DND-41 (cell line): Measurements from ENCODE around the gene BIN2.
"Not testable (repeated sequence)": the region's sequence is repeated elsewhere in the genome, so short reads cannot be mapped to it uniquely, and the experiment has no call there.

ENCODE experiments used
- ATAC-seq: fragments of 200-7000 bp; cut with Tn5 transposase; 3 replicates; pipeline ENCODE4 v1.9.1; 2021; ENCODE audit warnings: low read depth; ENCODE audit not compliant: insufficient read depth
- DNase-seq: peaks from one replicate; pipeline ENCODE4 v3.0.0-alpha.2; 2020
- H2AFZ ChIP-seq: 2 replicates; pipeline ENCODE4 v1.6.0; 2012; ENCODE audit warnings: low read depth, low read length
- H3K27ac ChIP-seq: 2 replicates; pipeline ENCODE4 v1.5.1; 2012; ENCODE audit warnings: low read length, inconsistent platforms
- H3K27me3 ChIP-seq: fragments of 200-600 bp; sonication (generic); 2 replicates; pipeline ENCODE4 v1.6.0; 2012; ENCODE audit warnings: low read length, mild to moderate bottlenecking, inconsistent platforms; ENCODE audit not compliant: insufficient read depth, poor library complexity
- H3K36me3 ChIP-seq: 2 replicates; pipeline ENCODE4 v1.5.1; 2012; ENCODE audit warnings: low read length, inconsistent platforms; ENCODE audit not compliant: insufficient read depth
- H3K4me1 ChIP-seq: 2 replicates; pipeline ENCODE4 v1.5.1; 2012; ENCODE audit warnings: mild to moderate bottlenecking, low read length; ENCODE audit not compliant: insufficient read depth
- H3K4me2 ChIP-seq: 2 replicates; pipeline ENCODE4 v1.6.0; 2012; ENCODE audit warnings: mild to moderate bottlenecking, moderate library complexity, low read length, inconsistent platforms; ENCODE audit not compliant: insufficient read depth
- H3K4me3 ChIP-seq, 2 experiments: fragments of 200-600 bp in 1 of 2; shearing (Covaris generic) in 1 of 2; 2 replicates each; pipeline ENCODE4 v1.5.1; 2012 to 2016; ENCODE audit warnings: inconsistent platforms in 2 of 2, low read length in 2 of 2, mild to moderate bottlenecking in 2 of 2, low read depth in 1 of 2, moderate library complexity in 1 of 2
- H3K79me2 ChIP-seq: 2 replicates; pipeline ENCODE4 v1.6.0; 2012; ENCODE audit warnings: low read length, inconsistent platforms; ENCODE audit not compliant: insufficient read depth
- H3K9ac ChIP-seq: 2 replicates; pipeline ENCODE4 v1.6.0; 2012; ENCODE audit warnings: low read depth, mild to moderate bottlenecking, inconsistent platforms, low read length, moderate library complexity
- H3K9me3 ChIP-seq: 2 replicates; pipeline ENCODE4 v1.5.1; 2012; ENCODE audit warnings: low read length, moderate library complexity, mild to moderate bottlenecking, inconsistent platforms; ENCODE audit not compliant: insufficient read depth, severe bottlenecking
- H4K20me1 ChIP-seq: 2 replicates; pipeline ENCODE4 v1.6.0; 2012; ENCODE audit warnings: low read length; ENCODE audit not compliant: insufficient read depth
- CTCF ChIP-seq: IDR thresholded peaks from 2 replicates; pipeline ENCODE4 v1.5.1; 2012; ENCODE audit warnings: borderline replicate concordance, low read length, moderate library complexity, mild to moderate bottlenecking; ENCODE audit not compliant: poor library complexity, severe bottlenecking; ENCODE audit errors: extremely low read depth
- EZH2 ChIP-seq: IDR thresholded peaks from 3 replicates; pipeline ENCODE4 v1.6.1; 2012; ENCODE audit warnings: borderline replicate concordance, low read depth, mild to moderate bottlenecking, moderate library complexity, low read length, inconsistent platforms; ENCODE audit not compliant: severe bottlenecking

The BIN2 gene

GRCh38 chr12:51263341-51263740 lies 60.6 kb downstream of the BIN2 start:
- Histone ChIP-seq H2AFZ (no peak overlapping the region), H3K79me2 (no peaks in the 10 kb centered on the region), H3K27me3 (no peaks in the 10 kb centered on the region), H3K4me2 (no peak overlapping the region), H3K9me3 (no peaks in the 10 kb centered on the region), H3K27ac (no peak overlapping the region), H3K4me1 (0 out of 2 replicates have a peak, but pooled peaks cover 6% of the 10 kb centered on the region), H3K4me3 (no peak overlapping the region), H4K20me1 (no peaks in the 10 kb centered on the region), H3K9ac (no peak overlapping the region), H3K36me3 (peaks cover 3% of the 10 kb centered on the region; the same call in 1 of the 2 replicates)
- no peak for DNase-seq
- ATAC-seq = no peak
- TF ChIP-seq CTCF (no peak), EZH2 (no peak)

DNA sequence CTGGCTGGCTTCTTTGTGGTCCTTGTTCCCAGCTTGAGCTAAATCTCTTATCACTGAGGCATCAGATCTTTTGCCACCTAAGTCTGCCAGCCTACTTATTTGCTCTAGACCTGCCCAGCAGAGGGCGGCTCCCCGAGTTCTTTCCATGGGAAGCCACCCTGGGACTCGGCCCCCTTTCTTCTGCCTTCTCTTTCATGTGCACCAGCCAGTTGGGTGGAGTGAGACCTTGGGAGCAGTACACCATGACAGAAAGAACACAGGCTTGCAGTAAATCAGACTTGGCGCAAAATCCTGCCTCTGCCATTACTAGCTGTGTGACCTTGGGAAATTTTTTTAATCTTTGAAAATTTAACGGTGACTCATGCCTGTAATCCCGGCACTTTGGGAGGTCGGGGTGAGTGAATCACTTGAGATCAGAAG lies 61.2 kb downstream of the BIN2 start:
- Histone ChIP-seq H3K27me3 (no peaks in the 10 kb centered on the region), H4K20me1 (no peaks in the 10 kb centered on the region), H3K4me2 (no peak overlapping the region), H3K9ac (no peak overlapping the region), H3K79me2 (no peaks in the 10 kb centered on the region), H3K27ac (no peak overlapping the region), H3K4me3 (no peak overlapping the region), H3K4me1 (0 out of 2 replicates have a peak, but pooled peaks cover 3% of the 10 kb centered on the region), H3K36me3 (peaks cover 3% of the 10 kb centered on the region; the same call in 1 of the 2 replicates), H3K9me3 (no peaks in the 10 kb centered on the region), H2AFZ (no peak overlapping the region)
- no peak for TF ChIP-seq EZH2
- TF ChIP-seq CTCF = peak; percentile 40
- ATAC-seq (peak; percentile 71), DNase-seq (peak; percentile 51)

DNA sequence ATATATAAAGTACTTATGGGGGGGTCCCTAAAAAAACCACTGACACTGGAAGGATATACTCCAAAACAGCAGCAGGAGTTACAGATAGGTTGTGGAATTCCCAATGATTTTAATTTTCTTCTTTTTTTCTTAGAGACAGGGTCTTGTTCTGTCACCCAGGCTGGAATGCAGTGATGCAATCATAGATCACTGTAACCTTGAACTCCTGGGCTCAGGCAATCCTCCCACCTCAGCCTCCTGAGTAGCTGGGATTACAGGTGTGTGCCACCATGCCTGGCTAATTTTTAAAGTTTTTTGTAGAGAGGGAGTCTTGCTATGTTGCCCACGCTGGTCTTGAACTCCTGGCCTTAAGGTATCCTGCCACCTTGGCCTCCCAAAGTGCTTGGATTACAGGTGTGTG lies 64.4 kb downstream of the BIN2 start:
- not testable (repeated sequence) for H2AFZ ChIP-seq, H3K4me3 ChIP-seq, H3K27me3 ChIP-seq, H3K4me2 ChIP-seq, H3K9me3 ChIP-seq, H4K20me1 ChIP-seq, H3K4me1 ChIP-seq, H3K79me2 ChIP-seq, H3K27ac ChIP-seq, DNase-seq, H3K9ac ChIP-seq, ATAC-seq, H3K36me3 ChIP-seq

GRCh38 chr12:51254536-51254935 lies 69.4 kb downstream of the BIN2 start:
- Histone ChIP-seq H3K9ac (no peak overlapping the region), H3K4me1 (no peaks in the 10 kb centered on the region), H2AFZ (no peak overlapping the region), H3K27me3 (no peaks in the 10 kb centered on the region), H3K36me3 (no peaks in the 10 kb centered on the region), H3K27ac (no peak overlapping the region), H3K9me3 (no peaks in the 10 kb centered on the region), H3K4me3 (no peak overlapping the region), H3K79me2 (no peaks in the 10 kb centered on the region), H3K4me2 (no peak overlapping the region), H4K20me1 (no peaks in the 10 kb centered on the region)
- ATAC-seq (no peak), DNase-seq (no peak)
- TF ChIP-seq EZH2 (no peak), CTCF (no peak)
